ENCODE measurements around the gene CRYL1.

DNA sequence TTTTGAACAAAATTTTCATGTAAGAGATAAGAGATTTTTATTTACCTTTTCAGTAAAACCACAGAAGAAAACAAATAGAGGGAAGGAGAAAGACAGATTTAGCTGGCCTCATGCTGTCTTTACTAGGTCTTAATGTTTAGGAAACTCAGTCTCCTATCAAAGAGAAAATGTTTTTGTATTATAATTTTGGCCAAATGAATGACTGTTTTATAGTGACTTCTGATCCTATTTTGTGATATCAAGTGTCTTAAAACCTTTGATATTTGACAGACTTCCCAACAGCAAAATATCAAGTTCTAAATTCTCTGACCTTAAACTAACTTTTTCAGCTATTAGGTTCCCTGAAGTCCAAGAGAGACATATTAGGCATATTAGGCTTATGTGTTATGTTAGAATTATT is 27.0 kb downstream of the CRYL1 start:
- no peak for TF ChIP-seq EZH2phosphoT487 (IDR thresholded peaks at IDR 0.05; ENCODE audit: insufficient read depth, low read depth)
- no peak for TF ChIP-seq EZH2 (IDR thresholded peaks at IDR 0.05; ENCODE audit: insufficient read depth, poor library complexity, severe bottlenecking)

Measured in GM23248 (cell line).